GM19438 (cell line): ENCODE data around the gene GRIK2.
"Not testable (repeated sequence)": the region's sequence is repeated elsewhere in the genome, so short reads cannot be mapped to it uniquely, and the experiment has no call there.

Experiments
- ATAC-seq: cut with Tn5 transposase; IDR thresholded peaks from one replicate; pipeline ENCODE4 v1.9.1; 2021; ENCODE audit warnings: low read depth; ENCODE audit not compliant: unreplicated experiment

The GRIK2 gene

GRCh38 chr6:101393251-101393828, at the start of gene GRIK2:
Gene GRIK2, plus strand, starts transcription at chr6:101393708.
- ATAC-seq: peak; percentile 67

DNA sequence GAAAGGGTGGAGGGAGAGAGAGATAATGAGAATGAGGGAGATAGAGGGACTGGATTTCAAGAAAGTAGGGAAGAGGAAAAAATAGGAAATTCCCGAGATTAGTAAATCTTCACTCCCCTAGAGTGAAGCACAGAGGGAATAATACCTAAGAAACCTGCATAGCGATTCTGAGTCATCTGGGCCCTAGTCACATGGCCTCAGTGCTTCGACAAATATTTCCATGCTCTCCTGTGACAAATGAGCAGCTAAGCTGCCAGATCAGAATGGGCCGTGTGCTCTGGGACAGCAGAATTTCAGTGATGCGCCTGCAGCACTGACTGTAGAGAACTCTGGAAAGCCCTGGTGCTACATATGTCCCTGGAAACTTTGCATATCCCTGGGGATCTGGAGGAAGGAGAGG, 48.6 kb upstream of the GRIK2 start:
- no peak for ATAC-seq

DNA sequence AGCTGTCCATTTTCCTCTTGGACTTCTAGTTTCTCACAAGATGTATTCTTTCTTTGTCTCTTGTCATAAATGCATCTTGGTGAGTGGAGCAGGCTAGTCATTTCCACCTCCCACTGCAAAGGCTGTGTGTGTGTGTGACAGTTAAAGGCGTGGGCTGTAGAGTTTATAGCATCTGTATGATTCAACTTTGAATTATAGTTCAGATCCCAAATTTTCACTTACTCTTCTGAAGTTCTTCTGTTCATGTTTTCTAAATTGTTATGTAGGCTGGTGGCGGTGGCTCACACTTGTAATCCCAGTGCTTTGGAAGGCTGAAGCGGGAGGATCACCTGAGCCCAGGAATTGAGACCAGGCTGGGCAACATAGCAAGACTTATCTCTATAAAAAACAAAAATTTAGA, 44.7 kb upstream of the GRIK2 start:
- no peak for ATAC-seq

DNA sequence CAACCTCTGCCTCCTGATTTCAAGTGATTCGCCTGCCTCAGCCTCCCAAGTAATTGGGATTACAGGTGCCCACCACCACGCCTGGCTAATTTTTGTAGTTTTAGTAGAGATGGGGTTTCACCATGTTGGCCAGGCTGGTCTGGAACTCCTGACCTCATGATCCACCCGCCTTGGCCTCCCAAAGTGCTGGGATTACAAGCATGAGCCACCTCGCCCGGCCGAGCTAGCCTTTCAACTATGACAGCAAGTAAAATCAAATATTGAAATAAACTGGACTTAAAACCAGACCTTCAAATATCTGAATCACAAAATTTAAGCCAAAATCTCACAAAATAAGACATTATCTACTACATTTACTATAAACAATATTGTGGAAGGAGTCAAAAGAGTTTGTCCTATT, 42.9 kb upstream of the GRIK2 start:
- not testable (repeated sequence) for ATAC-seq

- no peak for ATAC-seq
These were observed 42.3 kb upstream of the GRIK2 start for GRCh38 chr6:101351173-101351572.

DNA sequence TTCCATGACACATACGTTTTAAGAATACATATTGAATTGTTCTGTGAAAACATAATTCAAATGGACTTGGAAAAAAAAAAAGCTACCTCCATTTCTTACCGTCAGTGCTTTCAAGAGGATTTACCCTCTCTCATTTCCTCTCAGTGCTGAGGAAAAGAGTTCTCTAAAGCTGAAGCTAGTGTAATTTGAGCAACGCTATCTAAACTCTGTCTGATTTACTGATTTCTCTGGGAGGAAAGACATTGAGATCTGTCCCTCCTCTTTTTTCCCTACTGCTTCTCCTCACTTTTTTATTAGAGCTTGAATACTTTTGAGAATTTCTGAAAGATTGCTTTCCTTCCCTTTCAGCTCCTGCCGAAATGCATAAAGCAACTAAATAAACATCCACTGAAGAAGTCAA, 41.2 kb upstream of the GRIK2 start:
- ATAC-seq: no peak

DNA sequence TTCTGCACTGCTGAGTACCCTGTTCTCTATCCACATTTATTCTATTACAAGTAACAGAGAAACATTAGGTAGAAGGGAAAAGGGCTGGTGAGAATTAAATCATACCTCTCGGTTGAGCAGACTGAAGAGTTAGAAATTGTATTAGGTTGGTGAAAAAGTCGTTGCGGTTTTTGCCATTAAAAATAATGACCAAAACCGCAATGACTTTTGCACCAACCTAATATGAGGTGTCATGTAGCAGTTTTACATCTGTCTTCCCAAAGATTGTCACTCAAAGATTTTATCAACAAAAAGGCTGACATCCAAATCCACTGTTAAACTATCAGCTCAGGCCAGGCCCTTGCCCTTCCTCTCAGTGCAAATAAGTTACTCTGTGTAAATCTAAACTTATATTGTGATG, 28.3 kb upstream of the GRIK2 start:
- no peak for ATAC-seq

DNA sequence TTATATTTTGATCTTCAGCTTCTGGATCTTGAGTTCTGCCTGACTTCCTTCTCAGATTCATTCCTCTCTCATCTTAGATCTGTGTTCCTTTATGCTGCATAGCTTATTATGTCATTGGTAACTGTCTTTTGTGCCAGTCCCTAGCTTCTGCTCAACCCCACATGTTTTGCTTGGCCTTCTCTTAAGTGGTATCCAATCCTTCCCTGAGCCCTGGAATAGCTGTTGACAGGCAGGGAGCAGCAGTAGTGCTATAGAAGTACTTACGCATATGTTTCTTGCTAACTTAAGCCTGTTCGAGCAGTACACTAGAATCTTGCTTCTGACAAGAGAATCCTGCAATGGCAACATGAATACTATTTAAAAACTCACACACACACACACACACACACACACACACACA, 13.6 kb upstream of the GRIK2 start:
- no peak for ATAC-seq

- no peak for ATAC-seq
These were observed 12.4 kb upstream of the GRIK2 start for GRCh38 chr6:101380897-101381630.

DNA sequence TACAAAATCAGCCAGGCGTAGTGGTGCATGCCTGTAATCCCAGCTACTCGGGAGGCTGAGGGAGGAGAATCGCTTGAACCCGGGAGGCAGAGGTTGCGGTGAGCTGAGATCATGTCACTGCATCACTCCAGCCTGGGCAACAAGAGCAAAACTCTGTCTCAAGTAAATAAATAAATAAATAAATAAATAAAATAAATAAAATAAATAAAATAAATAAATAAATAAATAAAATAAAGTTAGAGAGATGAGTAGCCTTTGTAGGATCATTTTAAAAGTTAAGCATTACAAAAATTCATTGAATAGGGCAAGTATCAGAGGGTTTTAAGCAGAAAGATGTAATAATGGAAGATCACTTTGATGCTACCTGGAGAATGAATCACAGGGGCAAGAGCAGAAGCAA, 9.8 kb upstream of the GRIK2 start:
- not testable (repeated sequence) for ATAC-seq

GRCh38 chr6:101386982-101387381, 6.5 kb upstream of the GRIK2 start:
- ATAC-seq: no peak

GRCh38 chr6:101391772-101392585, 1.5 kb upstream of the GRIK2 start:
- no peak for ATAC-seq

GRCh38 chr6:101392586-101393230, 800 bp upstream of the GRIK2 start:
- no peak for ATAC-seq

DNA sequence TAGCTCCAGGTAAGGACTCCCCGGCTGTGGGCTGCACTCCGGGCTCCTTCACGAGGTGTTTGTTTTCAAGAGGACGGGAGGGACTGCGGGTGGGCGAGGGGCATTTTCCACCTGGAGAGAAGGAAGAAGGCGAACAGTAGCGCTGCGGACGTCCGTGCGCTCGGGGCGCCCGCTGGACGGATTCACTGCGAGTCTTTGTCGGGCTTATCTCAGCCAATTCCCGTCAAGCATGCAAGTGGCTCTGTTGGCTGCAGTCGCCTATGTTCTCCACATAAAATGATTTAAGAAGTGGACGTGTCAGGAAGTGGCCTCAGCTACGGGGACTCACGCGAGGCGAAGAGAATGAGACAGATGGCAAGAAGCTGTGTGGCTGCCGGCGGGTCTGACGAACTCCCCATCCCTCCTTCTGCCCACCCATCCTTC, 332 bp downstream of the GRIK2 start:
- ATAC-seq: no peak

GRCh38 chr6:101394936-101395335, 1.4 kb downstream of the GRIK2 start:
- no peak for ATAC-seq

GRCh38 chr6:101395345-101395744, 1.8 kb downstream of the GRIK2 start:
- ATAC-seq: no peak

DNA sequence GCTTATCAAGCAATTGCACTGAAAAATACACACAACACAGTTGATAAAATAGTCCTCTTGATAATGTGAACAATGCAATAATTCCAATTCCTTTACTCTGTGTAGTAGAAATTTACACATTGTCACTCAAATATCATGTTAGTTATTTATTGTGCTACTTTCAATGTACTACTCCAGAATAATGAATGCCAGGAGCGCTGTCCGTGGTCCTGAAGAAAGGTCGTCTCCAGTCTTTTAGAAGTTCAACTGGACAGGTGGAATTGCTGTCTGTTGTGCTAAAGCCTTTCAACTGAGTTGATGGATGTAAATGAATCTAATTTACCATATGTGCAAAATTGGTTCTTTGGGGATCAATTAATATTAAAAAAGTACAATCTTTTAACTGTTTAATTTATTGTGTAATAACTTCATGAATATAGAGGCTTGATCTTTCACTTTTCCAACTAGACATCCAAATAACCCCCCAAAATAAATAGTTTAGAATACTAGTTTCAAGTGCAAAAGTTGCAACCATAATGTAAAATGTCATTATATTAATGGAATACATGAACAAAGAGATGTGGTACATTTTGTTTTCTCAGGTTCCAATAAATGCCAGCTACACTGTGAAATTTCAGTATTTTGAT, 3.2 kb downstream of the GRIK2 start:
- ATAC-seq: no peak

- ATAC-seq: no peak
These were observed 3.7 kb downstream of the GRIK2 start for GRCh38 chr6:101397199-101397598.

DNA sequence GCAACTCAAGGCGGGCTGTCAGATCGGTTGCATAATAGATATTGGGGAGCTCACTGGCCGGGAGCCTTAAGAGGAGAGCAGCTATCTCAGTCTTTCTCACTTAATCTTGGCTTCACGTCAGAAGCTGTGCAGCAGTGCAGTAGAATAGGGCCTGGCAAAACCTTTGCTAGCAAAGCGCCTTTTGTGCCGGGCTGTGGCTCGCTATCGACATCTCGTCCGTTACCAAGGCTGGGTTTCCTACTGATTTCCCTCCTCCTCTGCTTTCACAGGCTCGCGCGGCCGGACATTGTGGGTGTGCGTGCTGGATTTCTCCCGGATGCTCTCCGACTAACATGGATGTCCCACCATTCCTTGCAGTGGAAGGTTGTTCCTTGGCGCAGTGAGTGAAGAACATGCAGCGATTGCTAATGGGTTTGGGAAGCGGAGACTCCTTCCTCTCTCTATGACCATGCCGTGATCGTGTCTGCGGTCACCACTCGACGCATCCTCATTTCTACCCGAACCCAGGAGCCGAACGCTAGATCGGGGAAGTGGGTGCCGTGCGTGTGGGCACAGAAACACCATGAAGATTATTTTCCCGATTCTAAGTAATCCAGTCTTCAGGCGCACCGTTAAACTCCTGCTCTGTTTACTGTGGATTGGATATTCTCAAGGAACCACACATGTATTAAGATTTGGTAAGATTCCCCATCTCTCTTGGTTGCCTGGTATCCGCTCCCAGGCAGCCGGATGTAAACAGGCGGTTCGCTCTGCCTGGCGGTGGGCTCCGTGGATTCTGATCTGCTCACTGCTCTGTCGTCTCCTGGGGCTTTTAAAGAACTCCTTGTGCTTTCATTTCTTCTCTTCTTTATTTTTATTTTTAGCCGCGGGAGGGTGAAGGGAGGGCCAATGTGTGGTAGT, 5.5 kb downstream of the GRIK2 start:
- no peak for ATAC-seq
